Kidney glomerular epithelial cell (primary cell): ENCODE results near the gene TACC3.

Experiments
- DNase-seq: peaks from one replicate; lab custom pipeline; 2025; lab: John Stamatoyannopoulos, UW

The TACC3 gene

DNA sequence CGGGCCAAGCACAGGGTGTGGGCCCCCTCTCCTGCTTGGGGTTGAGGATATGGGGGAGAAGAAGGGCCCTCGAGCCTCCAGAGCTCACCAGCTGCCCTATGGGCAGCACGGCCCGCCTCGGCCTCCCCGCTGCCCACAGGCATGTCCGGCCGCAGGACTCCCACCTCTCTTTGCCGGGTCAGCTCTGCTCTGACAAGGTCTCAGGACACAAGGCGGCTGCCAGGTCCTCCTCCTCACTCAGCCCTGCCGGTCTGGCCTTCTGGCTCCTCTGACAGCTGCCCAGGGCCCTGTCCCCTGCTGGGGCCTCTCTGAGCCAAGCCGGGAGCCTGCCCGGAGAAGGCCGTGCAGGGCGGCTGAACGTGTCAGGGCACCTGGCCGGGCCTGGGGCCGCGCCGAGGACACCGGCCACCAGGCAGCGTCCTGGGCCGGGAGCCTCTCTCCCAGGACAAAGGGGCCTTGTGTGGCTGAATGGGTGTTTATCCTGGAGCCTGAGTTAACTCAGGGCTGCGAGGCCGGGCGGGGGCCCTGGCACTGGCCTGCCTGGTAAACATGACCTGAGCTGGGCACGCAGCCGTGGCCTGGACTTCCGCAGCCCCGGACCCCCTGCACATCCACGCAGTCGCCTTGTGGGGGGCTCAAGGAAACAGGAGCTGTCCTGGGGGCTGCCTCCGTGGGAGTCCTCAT is 25.7 kb downstream of the TACC3 start:
- no peak for DNase-seq

DNA sequence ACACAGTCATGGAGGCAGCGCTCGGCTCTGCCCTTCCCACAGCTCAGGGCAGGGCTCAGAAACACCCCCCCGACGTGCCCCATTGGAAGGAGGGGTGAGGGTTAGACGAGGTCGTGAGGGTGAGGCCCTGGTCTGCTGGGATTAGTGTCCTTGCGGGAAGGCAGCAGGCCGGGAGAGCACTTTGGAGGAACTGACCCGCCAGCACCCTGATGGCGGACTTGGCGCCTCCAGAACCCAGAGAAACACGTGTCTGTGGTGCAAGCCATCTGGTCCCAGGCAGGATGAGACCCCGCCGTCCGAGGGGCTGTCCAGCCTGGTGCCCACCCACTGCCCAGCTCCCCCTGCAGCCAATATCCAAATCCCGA is 26.3 kb downstream of the TACC3 start:
- no peak for DNase-seq

DNA sequence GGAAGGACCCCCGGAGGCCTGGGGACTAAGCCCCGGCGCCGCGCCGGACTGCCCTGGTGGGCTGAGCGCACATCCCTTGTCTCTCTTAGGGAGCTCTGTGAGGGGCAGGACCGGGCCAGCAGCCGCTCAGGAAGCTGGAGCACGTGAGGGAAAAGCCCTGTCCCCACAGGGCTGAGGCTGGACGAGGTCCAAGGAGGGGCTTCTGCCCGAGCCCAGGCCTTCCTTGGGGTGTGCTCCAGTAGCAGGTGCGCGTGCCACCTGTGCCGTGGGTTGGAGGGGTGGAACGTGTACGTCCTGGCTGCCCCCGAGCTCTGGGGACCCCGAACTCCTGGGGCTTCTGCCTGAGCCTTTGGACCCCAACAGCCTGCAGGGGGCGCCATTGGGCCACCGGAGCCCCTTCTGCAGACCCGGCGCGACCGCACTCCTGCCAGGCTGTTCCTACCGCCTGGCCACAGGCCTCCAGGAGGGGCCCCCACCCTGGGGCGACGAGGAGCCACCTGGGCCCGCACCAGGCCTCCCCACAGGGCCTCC is 27.2 kb downstream of the TACC3 start:
- peak; percentile 51 for DNase-seq

DNA sequence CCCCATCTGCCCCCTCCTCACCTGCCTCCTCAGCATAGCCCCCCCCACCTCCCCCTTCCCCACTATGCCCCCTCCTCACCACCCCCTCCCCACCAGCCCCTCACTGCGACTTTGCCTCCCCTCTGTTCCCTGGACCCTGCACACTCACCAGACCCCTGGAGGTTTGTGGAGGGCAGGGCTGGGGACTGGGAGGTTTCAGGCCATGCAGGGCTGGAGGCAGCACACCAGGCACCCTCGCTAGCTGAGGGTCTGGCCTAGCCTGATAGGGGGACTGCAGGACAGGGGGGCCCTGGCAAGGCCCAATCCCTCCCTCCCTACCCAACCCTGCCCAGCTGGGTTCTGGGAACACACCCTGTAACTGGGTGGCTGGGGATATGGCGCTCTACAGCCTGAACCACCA is 28.0 kb downstream of the TACC3 start:
- no peak for DNase-seq

DNA sequence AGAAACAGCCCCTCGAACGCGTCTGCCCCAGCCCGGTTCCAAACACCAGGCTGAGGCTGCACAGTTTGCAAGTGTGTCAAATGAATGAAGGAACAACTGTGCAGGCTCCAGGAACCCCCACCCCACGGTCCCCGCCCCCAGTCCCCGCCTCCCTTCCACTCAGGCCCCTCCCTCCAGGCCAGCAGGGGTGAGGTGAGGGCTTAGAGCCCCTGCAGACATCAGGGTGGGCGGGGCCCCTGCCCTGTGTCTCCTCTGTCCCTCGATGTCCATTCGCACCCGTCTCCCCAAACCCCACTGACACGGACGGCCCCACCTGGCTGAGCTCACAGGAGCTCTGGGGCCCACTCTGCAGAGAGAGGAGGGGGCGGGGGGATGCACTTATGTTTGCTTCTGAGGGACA is 28.5 kb downstream of the TACC3 start:
- DNase-seq: no peak

DNA sequence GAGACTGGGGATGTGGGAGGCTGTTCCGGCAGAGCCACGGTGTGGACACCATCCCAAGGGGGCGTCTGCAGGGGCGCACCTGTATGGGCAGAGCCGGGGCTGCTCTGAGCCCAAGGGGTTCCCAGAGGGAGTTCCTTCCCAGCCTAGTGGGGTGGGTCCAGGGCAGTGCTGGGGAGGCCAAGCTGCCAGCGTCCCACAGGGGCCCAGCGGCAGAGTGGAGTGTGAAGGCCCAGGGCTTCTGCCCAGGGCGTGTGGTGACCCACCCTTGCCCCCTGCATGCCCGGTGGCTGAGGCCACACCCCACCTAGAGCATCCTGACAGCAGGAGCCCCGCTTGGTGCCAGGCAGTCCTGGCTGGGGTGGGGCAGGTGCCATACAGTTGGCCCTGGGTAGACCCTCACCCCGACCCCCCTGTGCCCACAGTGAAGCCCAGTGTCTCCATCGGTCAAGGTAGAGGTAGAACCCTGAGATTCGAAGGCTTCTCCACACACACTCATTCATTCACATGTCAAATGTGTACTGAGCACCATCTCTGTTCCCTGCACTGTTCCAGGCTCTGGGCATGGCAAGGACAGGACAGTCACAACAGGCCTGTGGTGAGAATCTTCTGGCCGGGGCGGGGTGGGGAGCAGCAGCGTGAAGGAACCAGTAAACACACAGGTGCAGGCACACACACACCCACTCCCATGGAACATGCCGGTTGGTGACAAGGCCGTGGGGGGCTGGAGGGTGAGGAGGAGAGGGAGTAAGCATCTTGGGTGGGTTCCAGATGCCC is 29.2 kb downstream of the TACC3 start:
- no peak for DNase-seq

DNA sequence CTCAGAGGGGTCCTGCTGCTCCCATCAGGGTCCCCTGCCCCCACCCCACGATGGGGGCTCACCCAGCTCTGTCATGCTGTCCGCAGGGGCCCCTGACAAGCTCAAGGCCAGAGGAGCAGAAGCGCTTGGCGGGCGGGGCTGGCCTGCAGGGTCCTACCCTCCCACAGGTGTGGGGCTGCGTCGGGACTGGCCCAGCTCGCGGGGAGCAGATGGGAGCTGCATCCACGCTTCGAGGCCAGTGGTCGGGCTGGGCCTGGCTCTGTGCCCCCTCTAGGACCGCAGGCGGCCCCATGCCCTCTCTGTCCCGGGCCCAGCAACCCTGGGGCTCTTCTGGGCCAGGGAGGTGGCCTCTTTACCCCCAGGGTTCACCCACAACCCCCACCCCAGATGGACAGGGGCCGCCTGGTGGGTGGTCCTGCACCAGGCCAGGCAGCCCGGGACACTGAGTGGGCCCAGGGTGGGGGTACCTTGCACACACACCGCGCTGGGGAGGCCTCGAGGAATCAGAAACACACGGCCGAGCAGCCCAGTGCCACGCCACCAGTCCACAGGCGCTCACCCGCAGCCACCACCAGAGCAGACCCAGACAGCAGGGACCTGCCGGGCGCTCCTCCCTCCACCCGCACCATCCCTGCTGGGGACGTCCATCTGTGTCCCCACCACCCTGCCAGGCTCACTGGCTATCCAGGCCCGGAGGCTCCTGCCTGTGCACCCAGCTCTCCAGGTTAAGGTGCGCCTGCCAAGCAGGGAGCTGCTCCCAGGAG is 30.0 kb downstream of the TACC3 start:
- DNase-seq: no peak

DNA sequence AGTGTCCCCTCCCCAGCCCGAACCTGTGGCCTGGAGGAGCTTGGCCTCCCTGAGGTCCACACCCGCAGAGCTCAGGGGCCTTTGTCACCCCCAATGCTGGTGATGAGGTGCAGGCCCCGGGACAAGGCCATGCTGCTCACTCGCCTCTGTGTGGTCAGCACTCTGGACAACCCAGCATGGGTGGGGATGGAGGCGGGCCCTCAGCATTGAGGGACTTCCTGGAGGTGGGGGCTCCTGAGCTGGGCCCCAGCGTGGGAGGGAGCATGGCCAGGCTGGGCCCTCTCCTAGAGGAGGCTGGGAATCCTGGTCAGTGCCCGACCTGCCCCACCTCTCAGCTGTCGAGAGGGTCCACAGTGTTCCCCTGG is 30.6 kb downstream of the TACC3 start:
- no peak for DNase-seq

DNA sequence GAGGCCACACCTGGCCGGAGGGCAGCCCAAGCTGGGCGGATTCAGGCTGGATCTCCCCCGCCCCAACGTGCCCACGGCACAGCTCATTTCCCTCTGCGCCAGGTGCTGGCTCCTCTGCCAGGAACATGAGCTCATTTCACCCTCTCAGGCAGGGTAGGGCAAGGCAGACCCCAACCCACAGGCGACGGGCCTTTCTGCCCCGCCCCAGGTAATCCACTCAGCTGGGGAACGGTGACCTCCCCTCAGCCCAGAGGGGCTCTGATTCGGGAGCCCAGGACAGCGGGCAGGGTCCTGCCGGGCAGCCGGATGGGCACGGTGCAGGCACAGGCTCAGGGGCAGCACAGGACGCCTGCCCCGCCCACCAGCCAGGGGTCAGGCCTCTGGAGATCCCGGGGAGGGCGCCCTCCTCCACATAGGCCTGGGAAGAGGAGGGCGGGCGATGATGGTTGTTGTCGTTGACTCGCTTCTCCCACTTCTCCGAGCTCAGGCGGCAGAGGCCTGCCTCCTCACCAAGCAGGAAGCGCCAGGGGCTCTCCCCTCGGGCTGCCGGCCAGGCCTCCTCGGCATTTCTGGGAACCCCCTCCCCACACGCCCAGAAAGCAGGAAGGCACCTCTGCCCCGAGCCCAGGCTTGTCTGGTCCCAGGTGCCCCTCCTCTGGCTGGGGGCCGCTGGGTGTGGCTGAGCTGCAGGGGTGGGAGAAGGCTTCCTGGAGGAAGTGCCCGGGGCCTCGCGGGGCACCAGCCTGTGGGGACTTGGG is 31.1 kb downstream of the TACC3 start:
- no peak for DNase-seq

DNA sequence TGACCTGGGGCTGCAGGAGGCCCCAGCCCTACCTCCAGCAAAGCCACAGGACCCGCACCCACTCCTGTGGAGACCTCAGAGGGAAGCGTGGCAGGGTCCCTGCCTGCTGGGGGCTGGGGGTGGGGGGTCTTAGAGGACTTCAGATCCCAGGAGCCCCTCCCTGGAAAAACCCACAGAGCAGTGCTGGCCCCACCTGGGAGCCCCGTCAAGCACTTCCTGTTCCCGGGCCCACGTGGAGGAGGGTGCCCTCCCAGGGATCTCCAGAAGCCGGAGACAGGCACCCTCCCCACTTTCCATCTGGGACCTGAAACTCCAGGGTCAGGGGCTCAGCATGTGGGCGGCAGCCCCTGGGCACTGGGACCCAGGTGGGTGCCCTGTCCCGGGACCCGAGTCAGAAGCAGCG is 32.0 kb downstream of the TACC3 start:
- DNase-seq: no peak

DNA sequence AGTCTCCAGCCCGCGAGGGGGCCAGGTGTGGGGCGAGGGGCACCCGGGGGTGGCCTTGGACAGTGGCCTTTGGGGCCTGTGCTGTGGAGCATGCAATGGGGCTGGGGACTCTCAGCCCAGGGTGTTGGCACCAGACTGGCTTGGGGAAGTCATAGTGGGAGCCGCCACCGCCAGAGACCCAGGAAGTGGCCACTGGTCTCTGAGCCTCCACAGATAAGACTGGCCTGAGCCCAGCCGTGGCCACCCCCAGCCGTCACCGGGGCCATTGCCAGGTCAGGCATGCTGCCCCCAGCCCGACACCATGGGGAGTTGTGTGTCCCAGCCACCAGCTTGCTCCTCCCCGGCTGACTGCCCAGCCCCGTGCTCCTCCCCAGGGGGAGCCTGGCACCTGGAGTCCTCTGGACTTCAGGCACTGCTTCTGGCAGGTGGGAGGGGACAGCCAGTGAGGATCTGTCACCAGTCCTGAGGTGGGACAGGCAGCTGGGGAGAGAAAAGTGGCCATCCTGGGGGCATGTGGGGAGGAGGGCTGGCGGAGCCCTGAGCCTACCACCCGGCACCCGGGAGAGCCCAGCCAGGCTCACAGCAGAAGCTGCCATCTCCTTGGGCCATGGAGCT is 32.5 kb downstream of the TACC3 start:
- no peak for DNase-seq

DNA sequence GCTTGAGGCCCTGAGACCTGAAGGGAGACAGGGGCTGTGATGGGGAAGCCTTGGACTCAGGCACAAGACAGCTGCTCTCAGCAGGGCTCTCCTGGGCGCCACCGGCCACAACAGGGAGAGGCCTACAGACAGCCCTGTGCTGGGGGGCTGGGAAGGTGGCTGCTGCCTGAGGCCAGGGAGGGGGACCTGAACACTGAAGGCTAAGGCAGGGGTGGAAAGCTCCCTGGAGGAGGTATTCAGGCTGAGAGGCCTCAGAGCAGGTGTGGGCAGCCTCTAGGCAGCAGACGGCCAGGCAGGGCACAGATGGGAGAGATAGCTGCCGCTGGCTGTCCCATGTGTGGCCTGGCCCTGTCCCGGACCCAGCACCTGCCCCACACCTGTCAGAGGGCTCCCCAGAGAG is 33.0 kb downstream of the TACC3 start:
- DNase-seq: no peak

DNA sequence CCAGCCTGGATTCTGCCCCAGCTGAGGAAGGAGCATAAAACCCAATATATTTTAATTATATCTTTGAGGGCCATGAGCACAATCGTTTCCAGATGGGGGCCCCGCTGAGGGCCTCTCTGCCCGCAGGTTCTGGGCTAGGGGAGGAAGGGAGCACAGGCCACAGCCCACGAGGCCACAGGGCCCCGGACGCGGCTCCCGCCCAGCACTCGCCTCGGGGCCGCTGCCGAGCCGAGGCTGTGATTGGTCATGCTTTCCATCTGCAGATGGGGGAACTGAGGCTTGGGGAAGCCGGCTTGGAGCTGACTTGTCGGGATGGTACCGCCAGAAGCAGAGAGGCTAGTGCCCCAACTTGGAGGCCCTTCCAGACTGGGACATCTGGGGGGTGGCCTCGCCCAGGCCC is 34.0 kb downstream of the TACC3 start:
- no peak for DNase-seq

DNA sequence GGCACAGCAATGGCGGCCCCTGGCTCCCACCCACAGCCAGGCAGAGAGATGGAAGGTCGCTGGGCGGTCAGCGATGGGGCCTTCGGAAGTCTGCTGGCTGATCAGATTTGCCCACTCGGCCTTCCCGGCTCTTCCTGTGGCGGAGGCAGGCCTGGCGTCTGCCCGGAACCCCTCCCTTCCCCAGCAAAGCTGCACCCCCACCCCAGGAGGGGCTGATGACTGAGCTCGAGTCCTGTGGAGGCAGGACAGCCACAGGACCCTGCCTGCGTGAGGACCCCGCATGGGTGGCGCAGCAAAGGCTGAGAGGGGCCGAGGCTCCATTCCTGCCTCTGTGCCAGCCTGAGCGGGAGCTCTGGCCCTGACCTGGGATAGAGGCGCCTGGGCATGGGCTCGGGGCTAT is 34.8 kb downstream of the TACC3 start:
- DNase-seq: no peak

DNA sequence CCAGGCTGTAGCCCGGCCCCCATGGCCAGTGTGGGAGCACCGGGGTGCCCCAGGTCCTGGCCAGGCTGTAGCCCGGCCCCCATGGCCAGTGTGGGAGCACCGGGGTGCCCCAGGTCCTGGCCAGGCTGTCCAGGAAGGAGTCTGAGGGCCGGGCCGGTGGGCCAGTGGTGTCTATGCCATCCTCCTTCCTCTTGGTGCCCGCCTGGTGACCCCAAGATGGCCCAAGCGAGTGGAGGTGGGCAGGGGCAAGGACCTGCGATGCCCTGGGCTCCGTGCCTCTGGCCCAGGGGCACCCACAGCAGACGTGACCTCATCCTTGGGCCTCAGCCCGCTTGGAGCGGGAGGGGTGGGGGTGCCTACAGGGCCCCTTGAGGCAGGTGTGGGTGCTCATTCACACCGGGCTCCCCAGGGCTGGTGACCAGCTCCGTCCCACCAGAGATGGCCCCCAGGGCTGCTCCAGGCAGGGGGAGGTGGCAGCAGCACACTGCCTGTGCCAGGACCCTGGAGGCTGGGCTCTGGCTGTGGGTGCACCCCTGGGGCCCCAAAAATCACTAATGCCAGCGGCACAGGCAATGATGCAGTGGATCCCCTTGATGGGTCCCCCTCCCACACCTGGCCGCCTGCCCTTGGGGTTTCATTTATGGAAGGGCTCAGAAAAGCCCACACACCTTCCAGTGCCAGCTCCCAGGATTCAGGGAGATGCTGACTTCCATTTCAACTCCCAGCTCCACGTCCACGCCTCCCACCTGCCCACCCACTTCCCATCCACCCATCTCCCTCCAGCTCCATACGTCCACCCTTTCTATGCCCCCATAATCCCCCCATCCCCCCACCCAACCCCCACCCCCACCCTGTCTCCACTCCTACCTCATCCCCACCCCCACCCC is 35.8 kb downstream of the TACC3 start:
- no peak for DNase-seq

DNA sequence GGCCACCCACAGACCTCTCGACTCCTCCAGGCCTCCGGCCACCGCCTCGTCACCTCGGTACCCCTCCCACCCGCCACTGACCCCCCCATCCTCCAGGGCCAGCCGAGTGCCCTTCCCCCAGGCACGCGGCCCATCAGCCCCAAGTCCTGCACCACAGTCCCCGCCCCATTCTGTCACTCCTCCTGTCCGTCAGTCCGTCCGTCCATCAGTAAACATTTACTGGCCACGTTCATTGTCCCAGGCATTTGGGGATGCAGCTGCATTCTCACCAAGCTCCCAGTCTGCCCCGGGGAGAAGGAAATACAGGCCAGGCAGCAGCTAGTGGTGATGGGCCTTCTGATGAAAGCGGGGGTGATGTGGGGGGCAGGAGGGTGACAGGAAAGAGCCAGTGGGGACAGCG is 36.5 kb downstream of the TACC3 start:
- no peak for DNase-seq

DNA sequence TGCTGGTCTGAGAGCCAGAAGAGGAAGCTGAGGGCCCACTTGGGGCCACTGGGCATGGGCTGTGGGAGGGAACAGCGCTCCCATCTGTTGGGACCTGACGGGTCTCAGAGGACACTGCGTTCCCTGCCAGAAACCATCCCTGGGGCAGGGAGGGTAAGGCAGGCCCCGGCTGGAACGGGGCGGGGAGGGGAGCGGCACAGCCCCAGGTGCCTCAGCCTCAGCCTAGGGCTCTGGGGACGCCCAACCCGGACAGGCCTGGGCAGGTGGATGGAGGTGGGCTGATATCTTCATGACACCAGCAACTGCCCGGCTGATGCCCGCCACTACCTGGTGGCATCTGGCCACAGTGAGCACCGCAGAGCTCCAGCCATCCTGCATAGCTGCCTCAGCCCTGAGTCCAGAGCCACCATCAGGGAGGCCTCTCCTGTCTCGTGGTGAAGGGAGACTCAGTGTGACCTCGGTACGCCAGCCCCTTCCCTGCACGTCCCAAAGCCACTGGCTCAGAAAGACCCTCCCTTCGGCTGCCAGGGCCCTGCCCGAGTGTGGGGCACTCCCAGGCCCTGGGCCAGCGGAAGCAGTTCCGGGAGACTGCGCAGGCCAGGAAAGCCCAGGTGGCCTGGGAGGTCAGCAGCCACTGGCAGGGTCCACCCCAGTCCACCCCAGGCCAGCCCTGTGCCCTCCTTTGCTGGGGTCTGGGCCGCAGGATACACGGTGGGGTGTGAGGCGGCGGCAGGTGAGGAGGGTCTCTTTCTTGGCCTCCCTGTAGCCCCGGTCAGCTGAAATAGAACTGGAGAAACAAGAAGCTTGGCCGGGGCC is 37.2 kb downstream of the TACC3 start:
- no peak for DNase-seq

DNA sequence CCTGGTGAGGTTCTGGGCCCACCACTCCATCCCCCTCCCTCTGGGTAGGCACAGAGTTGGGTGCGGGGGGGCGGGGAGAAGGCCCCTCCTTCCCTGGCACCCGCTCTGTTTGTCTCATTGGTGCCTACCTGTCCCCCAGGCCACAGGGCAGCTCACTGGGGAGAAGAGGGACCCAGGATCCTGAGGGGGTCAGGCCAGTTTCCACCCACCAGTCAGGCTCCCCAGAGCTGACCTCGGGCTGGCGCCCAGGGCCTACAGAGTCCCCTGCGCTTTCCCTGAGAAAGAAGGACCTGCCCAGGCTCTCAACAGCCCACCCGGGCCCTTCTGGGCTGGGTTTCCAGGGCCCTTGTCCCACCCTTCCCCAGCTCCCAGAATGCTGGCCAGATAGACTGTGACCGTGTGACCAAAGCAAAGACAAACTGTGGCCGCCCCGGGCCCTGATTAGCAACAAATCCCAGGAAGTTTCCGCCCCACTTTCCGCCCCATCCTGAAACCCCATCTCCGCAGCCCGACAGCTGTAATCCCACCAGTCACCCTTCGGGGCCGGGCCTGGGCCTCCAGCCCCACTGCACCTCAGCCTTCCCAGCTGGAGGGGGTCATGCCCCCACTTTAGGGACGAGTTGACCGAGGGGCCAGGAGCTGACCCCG is 38.0 kb downstream of the TACC3 start:
- no peak for DNase-seq

DNA sequence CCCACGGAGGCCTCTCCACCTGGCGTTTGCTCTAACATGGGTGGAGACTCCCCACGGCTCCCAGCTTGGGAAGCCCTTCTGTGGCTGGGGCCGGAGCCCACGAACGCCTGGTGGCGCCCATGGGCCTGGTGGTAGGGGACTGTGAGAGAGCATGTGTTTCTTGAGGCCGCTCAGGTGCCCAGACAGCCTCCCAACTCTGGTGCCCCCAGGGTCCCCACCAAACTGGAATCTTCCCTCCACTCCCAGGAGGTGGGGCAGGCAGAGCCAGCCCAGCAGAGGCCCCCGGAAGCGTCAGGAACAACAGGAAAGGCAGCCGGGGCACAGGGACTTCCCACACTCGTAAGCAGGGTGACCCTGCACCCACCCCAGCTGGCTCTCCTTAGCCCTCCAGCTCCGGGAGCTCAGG is 38.5 kb downstream of the TACC3 start:
- DNase-seq: no peak
